HAP-1 (cell line): ENCODE measurements around the gene VWC2.

Experiments
- DNase-seq, 2 experiments: peaks; one replicate each; pipeline ENCODE4 v3.0.0-alpha.2; 2016 to 2020; ENCODE audit warnings: low spot score in 2 of 2
- H3K27me3 ChIP-seq: fragments of 250-450 bp; sonication (Bioruptor Pico); 2 replicates; pipeline ENCODE4 v1.5.1; 2020; ENCODE audit warnings: low read depth, mild to moderate bottlenecking, moderate library complexity
- H3K36me3 ChIP-seq: fragments of 250-450 bp; sonication (Bioruptor Pico); replicated peaks from 2 replicates; pipeline ENCODE4 v1.5.1; 2020; ENCODE audit warnings: mild to moderate bottlenecking
- H3K4me1 ChIP-seq: fragments of 250-450 bp; sonication (Bioruptor Pico); 2 replicates; pipeline ENCODE4 v1.5.1; 2020; ENCODE audit warnings: mild to moderate bottlenecking
- H3K4me3 ChIP-seq: fragments of 250-450 bp; sonication (Bioruptor Pico); 2 replicates; pipeline ENCODE4 v1.5.1; 2020; ENCODE audit warnings: mild to moderate bottlenecking, moderate library complexity
- H3K9me3 ChIP-seq: fragments of 250-450 bp; sonication (Bioruptor Pico); 2 replicates; pipeline ENCODE4 v1.5.1; 2020; ENCODE audit warnings: mild to moderate bottlenecking, moderate library complexity
- in situ Hi-C: fragments of 300-500 bp; cut with MboI; formaldehyde crosslinking; loops from 3 replicates; pipeline ENCODE4 v1.14.3; 2020; ENCODE audit warnings: low sequenced_read_pairs, inconsistent platforms, mixed read lengths

The VWC2 gene

DNA sequence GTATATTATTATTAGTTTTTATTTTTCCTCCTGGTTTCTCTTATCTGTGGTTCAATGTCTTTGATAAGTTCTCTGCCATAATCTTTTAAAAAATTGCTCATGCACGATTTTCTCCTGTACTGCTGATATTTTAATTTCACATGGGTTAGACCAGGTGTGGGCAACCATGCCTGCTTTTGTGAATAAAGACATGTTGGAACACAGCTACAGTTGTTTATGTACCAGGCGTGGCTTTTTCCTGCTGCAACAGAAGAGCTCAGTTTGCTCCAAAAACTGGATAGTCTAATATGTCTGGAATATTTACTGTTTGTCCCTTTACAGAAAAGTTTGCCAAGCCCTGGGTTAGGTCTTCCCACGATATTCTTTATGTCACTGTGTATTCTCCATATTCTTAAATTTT is 105.2 kb downstream of the VWC2 start:
- no peaks in the 10 kb centered on the region for H3K27me3 ChIP-seq
- no peaks in the 10 kb centered on the region for H3K9me3 ChIP-seq
- in situ Hi-C loops = no loop called here
- H3K4me1 ChIP-seq = no peaks in the 10 kb centered on the region
- no peaks in the 10 kb centered on the region for H3K36me3 ChIP-seq
- no peak overlapping the region for H3K4me3 ChIP-seq
- no peak for DNase-seq

DNA sequence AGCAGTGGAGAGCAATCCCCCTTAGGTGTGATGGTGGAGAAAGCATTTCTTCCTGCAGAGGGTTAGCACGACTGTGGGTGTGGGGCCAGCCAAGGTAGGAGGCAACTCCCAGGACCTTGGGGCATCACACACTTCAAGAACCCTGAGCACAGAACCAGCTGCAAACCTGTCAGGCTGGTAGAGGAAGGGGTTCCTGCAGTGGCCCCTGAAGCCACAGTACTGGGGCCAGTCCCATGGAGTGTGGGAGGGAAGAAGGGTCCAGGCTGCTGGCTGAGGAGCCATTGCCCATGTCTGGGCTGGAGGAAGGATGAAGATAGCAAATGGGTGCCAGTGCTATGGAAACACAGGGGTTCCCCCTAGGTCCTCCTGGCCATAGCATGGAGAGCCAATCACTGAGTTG is 110.5 kb downstream of the VWC2 start:
- in situ Hi-C loops = no loop called here
- H3K9me3 ChIP-seq = no peaks in the 10 kb centered on the region
- no peaks in the 10 kb centered on the region for H3K27me3 ChIP-seq
- H3K4me1 ChIP-seq = no peaks in the 10 kb centered on the region
- DNase-seq = no peak
- no peaks in the 10 kb centered on the region for H3K36me3 ChIP-seq
- H3K4me3 ChIP-seq = no peak overlapping the region

DNA sequence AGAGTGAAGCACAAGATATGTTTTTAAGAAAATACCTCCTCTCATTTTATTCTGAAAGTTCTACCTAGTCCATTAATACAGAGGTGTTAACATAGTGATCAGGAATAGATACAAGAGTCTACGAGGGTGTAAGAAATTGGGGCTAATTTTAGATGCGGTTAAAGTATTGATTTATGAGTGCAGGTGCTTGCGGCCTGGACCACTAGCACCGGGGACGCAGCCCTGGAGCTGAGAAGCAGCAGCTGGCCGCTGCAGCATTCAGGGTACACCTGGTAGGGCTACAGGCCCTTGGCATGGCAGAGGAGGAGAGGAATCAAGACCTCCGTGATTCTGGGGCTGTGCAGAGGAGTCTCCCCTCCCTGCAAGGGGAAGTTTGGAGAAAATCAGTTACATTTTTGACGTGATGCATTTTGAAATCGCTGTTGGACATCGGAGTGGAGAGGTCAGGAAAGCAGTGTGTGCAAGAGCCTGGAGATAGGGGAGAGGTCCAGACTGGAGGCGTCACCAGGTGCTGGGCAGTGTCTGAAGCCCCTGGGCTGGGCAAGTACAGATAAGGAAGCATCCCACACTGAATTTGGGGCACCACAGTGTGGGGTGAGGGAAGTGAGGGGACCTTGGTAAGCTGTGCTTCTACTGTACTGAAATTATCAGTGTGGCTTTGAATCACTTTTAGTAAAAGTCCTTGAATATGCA is 112.3 kb downstream of the VWC2 start:
- no peak overlapping the region for H3K4me3 ChIP-seq
- no peaks in the 10 kb centered on the region for H3K36me3 ChIP-seq
- DNase-seq = no peak
- no peaks in the 10 kb centered on the region for H3K4me1 ChIP-seq
- no peaks in the 10 kb centered on the region for H3K9me3 ChIP-seq
- no peaks in the 10 kb centered on the region for H3K27me3 ChIP-seq
- in situ Hi-C loops = no loop called here

DNA sequence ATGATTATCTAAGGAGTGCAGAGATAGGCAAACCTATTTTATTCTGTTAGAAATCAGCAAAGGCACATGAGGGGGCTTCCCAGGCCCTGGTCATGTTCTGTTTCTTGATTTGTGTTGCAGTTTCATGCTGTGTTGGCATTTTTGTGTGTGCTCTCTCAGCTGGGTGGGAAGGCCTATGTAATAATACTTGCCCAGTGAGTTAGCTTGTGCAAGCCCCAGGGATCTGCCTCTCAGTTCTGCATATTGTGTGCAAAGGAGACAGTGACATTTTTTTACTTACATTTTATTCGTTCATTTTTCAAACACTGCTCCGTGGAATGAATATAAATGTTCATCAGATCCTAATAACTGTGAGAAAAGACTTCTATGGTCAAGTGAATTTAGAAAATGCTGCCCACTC is 119.0 kb downstream of the VWC2 start:
- in situ Hi-C loops = no loop called here
- Histone ChIP-seq H3K27me3 (no peaks in the 10 kb centered on the region), H3K9me3 (no peaks in the 10 kb centered on the region), H3K4me1 (no peaks in the 10 kb centered on the region), H3K4me3 (no peak overlapping the region), H3K36me3 (no peaks in the 10 kb centered on the region)
- DNase-seq = no peak

DNA sequence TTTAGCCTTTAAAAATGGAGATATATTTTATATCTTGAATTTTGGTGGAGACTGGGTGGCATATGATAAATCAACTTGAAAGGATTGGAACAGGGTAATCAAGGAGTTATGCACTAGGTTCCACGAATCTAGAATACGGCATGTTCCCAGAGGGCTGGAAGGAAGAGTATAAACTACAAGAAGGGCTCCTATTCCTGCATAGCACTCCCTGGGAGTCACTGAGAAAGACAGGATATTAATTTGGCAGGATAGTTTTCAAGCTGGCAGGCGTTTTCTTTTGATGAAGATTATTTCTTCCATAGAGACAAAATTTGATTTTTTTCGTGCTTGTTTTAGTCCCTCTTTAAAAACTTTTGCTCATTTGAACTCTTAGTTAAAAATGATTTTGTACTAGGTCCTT is 119.7 kb downstream of the VWC2 start:
- Histone ChIP-seq H3K9me3 (no peaks in the 10 kb centered on the region), H3K4me1 (no peaks in the 10 kb centered on the region), H3K4me3 (no peak overlapping the region), H3K27me3 (no peaks in the 10 kb centered on the region), H3K36me3 (no peaks in the 10 kb centered on the region)
- in situ Hi-C loops = no loop called here
- no peak for DNase-seq

DNA sequence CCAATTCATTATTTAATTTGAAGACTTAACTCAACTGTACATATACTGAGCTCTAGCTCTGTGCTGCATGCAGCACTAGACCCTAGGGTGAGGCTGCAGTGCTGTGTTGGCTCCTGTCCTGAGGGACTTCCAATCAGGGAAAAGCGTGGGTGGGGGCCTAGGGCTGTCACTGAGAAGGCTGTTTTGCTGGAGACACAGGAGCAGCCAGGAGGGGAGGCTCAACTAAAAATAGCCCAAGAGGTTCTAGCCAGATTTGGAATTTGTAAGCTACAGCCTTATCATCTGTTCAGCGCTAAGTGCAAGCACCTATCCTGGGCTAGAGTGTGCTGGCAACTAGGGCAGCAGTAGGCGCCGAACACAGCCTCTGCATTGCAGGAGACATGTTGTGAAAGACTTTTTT is 121.1 kb downstream of the VWC2 start:
- in situ Hi-C loops = no loop called here
- no peaks in the 10 kb centered on the region for H3K36me3 ChIP-seq
- H3K4me3 ChIP-seq = no peak overlapping the region
- no peak for DNase-seq
- H3K4me1 ChIP-seq = no peaks in the 10 kb centered on the region
- no peaks in the 10 kb centered on the region for H3K9me3 ChIP-seq
- H3K27me3 ChIP-seq = no peaks in the 10 kb centered on the region

DNA sequence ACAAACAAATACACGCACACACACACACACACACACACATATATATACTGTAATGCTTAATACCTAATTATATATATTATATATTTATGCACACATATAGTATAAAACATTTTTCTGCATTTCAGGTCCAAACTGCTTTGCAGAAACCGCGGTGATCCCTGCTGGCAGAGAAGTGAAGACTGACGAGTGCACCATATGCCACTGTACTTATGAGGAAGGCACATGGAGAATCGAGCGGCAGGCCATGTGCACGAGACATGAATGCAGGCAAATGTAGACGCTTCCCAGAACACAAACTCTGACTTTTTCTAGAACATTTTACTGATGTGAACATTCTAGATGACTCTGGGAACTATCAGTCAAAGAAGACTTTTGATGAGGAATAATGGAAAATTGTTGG is 138.5 kb downstream of the VWC2 start:
- H3K36me3 ChIP-seq = no peaks in the 10 kb centered on the region
- in situ Hi-C loops = no loop called here

DNA sequence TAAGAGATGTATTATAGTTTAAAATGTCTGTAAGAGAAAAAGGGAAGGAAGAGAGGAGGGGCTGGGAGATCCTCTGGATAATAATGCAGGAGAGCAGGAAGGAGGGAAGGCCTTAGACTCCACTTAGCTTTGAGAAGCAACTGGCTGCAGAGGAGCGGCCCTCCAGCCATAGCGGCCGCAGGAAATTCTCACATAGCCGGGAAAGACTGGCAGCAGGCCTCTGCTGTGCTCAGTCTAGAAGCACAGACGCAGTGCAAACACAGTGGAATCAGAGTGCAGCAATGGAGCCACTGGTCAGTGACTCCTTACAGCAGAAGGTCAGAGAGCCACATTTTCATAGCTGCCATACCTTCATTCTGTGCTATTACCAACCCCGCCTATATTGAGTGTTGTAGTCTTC is 153.3 kb downstream of the VWC2 start:
- no peaks in the 10 kb centered on the region for H3K9me3 ChIP-seq
- DNase-seq = no peak
- no peaks in the 10 kb centered on the region for H3K36me3 ChIP-seq
- H3K27me3 ChIP-seq = no peaks in the 10 kb centered on the region
- in situ Hi-C loops = no loop called here
- H3K4me3 ChIP-seq = no peak overlapping the region
- H3K4me1 ChIP-seq = no peaks in the 10 kb centered on the region

More for the DNA sequence above, 138.5 kb downstream of the VWC2 start:
- no peaks in the 10 kb centered on the region for H3K27me3 ChIP-seq
- H3K9me3 ChIP-seq = no peaks in the 10 kb centered on the region
- no peak for DNase-seq
- H3K4me3 ChIP-seq = no peak overlapping the region
- no peaks in the 10 kb centered on the region for H3K4me1 ChIP-seq

DNA sequence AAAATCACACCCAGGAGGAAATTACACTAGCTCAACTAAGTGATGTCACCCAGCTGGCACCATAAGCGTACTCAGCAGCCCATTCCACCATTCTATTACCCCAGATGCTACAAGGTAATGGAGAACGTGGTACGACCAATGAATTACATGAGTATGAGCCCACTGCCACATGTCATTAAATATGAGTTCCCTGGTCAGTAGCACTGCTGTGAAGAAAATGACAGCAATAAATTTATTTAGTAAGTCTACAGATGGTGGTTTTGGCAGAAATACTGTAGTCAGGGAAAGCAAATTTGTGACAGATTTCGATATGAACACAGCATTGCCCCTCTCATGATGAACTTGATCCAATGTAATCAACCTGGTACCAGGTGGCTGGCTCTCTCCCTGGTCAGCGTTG is 154.2 kb downstream of the VWC2 start:
- no peak for DNase-seq
- no peaks in the 10 kb centered on the region for H3K27me3 ChIP-seq
- H3K9me3 ChIP-seq = no peaks in the 10 kb centered on the region
- in situ Hi-C loops = no loop called here
- no peaks in the 10 kb centered on the region for H3K36me3 ChIP-seq
- H3K4me3 ChIP-seq = no peak overlapping the region
- no peaks in the 10 kb centered on the region for H3K4me1 ChIP-seq

DNA sequence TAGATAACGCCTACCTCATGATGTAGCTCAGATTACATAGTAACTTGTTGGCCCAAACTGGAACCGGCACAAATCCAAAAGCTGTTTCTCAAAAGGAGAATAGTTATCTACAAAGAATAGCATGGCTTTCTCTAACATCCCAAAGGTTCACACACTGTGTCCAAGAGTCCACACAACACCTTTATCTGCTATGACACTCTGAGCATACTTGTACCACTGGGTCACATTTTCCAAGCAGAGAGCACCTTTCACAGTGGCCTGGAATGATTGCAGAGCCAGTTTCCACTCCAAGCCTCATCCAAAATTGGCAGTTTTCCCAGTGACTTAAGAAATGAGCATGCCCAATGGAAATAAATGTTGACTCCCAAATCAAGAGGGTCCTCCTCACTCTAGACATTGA is 155.3 kb downstream of the VWC2 start:
- no peaks in the 10 kb centered on the region for H3K36me3 ChIP-seq
- no peaks in the 10 kb centered on the region for H3K4me1 ChIP-seq
- DNase-seq = no peak
- H3K9me3 ChIP-seq = no peaks in the 10 kb centered on the region
- in situ Hi-C loops = no loop called here
- no peaks in the 10 kb centered on the region for H3K27me3 ChIP-seq
- no peak overlapping the region for H3K4me3 ChIP-seq

DNA sequence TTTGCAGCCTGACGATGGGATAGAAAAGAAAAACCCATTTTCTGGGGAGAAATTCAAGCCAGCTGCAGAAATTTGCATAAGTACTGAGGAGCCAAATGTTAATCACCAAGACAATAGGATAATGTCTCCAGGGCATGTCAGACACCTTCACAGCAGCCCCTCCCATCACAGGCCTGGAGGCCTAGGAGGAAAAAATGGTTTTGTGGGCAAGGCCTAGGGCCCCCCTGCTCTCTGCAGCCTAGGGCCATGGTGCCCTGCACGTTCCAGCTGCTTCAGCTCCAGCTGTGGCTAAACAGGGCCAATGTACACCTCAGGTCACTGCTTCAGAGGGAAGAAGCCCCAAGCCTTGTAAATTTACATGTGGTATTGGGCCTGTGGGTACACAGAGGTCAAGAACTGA is 158.2 kb downstream of the VWC2 start:
- no peak overlapping the region for H3K4me3 ChIP-seq
- H3K36me3 ChIP-seq = no peaks in the 10 kb centered on the region
- no peak for DNase-seq
- H3K9me3 ChIP-seq = no peaks in the 10 kb centered on the region
- in situ Hi-C loops = no loop called here
- H3K4me1 ChIP-seq = no peaks in the 10 kb centered on the region
- no peaks in the 10 kb centered on the region for H3K27me3 ChIP-seq

DNA sequence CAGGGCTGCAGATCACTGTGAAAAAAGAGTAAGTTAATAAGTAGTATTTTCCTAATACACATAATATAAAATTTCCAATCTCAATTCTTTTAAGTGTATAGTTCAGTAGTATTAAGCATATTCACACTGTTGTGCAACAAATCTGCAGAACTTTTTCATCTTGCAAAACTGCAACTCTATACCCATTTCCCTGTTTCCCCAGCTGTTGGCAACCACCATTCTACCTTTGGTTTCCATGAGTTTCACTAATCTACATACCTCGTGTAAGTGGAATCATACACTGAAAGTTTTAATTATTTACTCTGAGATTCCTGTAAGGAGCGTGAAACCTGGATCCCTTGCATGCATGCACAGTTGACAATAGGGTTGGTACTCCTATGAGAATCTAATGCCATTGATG is 164.2 kb downstream of the VWC2 start:
- in situ Hi-C loops = no loop called here
- H3K9me3 ChIP-seq = no peaks in the 10 kb centered on the region
- no peaks in the 10 kb centered on the region for H3K36me3 ChIP-seq
- no peak overlapping the region for H3K4me3 ChIP-seq
- no peak for DNase-seq
- no peaks in the 10 kb centered on the region for H3K4me1 ChIP-seq
- no peaks in the 10 kb centered on the region for H3K27me3 ChIP-seq
